ENCODE data around the gene TOGARAM1.

Gene TOGARAM1

GRCh38 chr14:45103806-45104205 lies 141.8 kb downstream of the TOGARAM1 start:
- DNase-seq, result no peak

DNA sequence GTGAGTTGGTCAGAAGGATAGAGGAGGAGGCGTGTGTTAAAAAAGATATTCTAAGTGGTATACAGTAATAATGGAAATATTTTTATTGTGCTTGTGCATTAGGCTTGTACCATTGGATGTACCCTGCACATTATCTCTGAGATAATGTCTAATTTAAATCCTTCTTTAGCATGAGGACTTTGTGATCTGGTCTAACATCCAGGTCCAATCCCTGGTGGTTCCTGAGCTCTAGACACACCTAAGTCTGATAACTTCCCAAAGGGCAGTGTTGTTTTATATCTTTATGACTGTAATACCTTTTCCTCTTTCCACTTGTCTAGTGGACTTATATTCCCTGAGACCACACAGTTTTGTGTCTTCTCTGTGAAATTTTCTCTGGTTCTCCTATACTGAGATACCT lies 142.6 kb downstream of the TOGARAM1 start:
- DNase-seq, result no peak

- peak; percentile 79 for DNase-seq
These were observed 151.1 kb downstream of the TOGARAM1 start for GRCh38 chr14:45112896-45113781.

DNA sequence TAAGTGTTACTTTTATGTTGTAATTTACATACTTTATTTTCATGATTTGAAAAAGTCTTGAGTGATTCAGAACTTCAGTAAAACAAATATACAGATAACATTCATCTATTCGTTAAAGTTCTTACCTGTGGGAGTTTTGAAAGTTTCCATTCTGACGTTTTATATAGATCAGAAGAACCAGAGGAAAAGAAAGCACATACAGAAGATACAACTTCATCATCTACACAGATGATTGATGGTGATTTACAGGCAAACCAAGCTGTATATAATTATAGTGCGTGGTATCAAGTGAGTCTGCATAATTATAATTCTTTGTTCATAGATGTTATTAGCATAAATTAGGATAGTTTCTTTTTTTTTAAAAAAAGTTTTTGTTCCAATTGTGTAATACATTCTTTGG lies 152.3 kb downstream of the TOGARAM1 start:
- no peak for DNase-seq

DNA sequence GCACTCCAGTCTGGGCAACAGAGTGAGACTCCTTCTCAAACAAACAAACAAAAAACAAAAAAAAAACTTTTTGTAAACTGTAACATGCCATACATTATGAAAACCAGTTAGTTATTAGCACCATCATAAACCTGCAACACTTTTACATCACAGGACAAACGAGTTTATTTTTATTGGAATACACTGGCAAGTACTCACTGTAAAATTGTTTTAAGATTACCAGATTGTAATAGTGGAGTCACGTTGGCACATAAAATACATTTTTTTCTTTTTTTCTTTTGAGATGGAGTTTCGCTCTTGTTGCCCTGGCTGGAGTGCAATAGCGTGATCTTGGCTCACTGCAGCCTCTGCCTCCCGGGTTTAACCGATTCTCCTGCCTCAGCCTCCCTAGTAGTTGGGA lies 156.6 kb downstream of the TOGARAM1 start:
- no peak for DNase-seq

DNA sequence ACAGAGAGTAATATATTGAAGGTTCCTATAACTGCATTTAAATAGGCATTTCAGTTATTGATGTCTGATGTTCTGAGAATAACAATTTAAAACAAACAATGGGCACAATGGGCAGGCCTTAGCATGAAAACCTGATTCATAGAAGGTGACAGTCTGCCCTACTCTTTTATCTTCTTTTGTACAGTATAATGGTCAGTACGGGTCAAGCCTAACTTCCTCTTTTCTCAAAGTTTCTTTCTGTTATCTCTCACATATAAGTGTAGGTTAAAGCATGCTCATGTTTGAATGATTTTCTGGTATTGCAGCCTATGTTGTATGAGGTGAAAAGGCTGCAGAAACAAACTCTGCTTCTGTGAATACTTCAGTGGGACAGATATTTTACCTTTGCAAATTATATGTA lies 158.1 kb downstream of the TOGARAM1 start:
- DNase-seq, result no peak

DNA sequence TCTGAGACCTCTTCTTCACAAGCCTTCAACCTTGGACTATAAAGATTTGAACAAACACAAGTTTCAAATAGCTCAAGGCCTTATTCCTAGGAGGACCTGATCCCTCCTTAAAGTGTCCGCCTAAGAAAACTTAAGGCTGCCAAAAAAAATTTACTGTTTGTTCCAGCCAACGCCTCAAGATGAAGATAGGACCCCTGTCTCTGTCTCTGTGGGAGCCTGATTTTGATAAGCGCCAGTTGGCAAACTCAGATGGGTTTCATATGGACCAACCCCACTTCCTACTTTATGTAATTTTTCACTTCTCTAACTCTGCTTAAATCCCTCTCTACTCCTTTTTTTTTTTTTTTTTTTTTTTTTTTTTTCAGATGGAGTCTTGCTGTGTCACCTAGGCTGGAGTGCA lies 161.3 kb downstream of the TOGARAM1 start:
- DNase-seq, result no peak

All from NCI-H2029 treated with DMSO at 0.1 percent for 48 hours (cell line).